Astrocyte (in vitro differentiated cells and primary cell): ENCODE results near the gene SURF6. TPM values are rescaled to one million over a fixed set of nuclear protein-coding genes. Genes with fewer than 3 reads are reported as not detected.

Experiments used
- DNase-seq: peaks from one replicate; pipeline ENCODE4 v3.0.0-alpha.2; 2010; ENCODE audit warnings: low read depth
- FAIRE-seq: peaks from 2 replicates; lab custom pipeline; 2011; peaks lifted over from hg19 to GRCh38; lab: Jason Lieb, UNC
- H2AFZ ChIP-seq: 2 replicates; pipeline ENCODE4 v1.6.0; 2012; ENCODE audit warnings: low read depth, low read length, inconsistent platforms
- H3K27ac ChIP-seq: 2 replicates; pipeline ENCODE4 v1.5.1; 2011; ENCODE audit warnings: low read depth, low read length, inconsistent platforms
- H3K27me3 ChIP-seq: 2 replicates; pipeline ENCODE4 v1.6.0; 2011; ENCODE audit warnings: low read length, inconsistent platforms; ENCODE audit not compliant: insufficient read depth
- H3K36me3 ChIP-seq: 2 replicates; pipeline ENCODE4 v1.5.1; 2011; ENCODE audit warnings: low read length, inconsistent platforms; ENCODE audit not compliant: insufficient read depth
- H3K4me1 ChIP-seq: 2 replicates; pipeline ENCODE4 v1.5.1; 2011; ENCODE audit warnings: low read length, inconsistent platforms; ENCODE audit not compliant: insufficient read depth
- H3K4me2 ChIP-seq: 2 replicates; pipeline ENCODE4 v1.6.0; 2012; ENCODE audit warnings: low read length, inconsistent platforms
- H3K4me3 ChIP-seq: 2 replicates; pipeline ENCODE4 v1.5.1; 2011; ENCODE audit warnings: low read depth, mild to moderate bottlenecking, low read length, inconsistent platforms; ENCODE audit not compliant: insufficient read depth
- H3K79me2 ChIP-seq: 2 replicates; pipeline ENCODE4 v1.6.0; 2012; ENCODE audit warnings: mild to moderate bottlenecking, low read length, inconsistent platforms; ENCODE audit not compliant: insufficient read depth
- H3K9ac ChIP-seq: 2 replicates; pipeline ENCODE4 v1.6.0; 2012; ENCODE audit warnings: mild to moderate bottlenecking, low read length, inconsistent platforms
- H3K9me3 ChIP-seq: 2 replicates; pipeline ENCODE4 v1.5.1; 2012; ENCODE audit warnings: low read depth, mild to moderate bottlenecking, low read length, inconsistent platforms; ENCODE audit not compliant: insufficient read depth
- H4K20me1 ChIP-seq: 2 replicates; pipeline ENCODE4 v1.6.0; 2012; ENCODE audit warnings: low read length, inconsistent platforms; ENCODE audit not compliant: insufficient read depth
- H3K27ac Mint-ChIP-seq: one replicate; pipeline ENCODE4 v1.8.0; 2021; ENCODE audit warnings: mild to moderate bottlenecking, mixed read lengths; ENCODE audit not compliant: unreplicated experiment
- H3K27me3 Mint-ChIP-seq: one replicate; pipeline ENCODE4 v1.8.0; 2021; ENCODE audit warnings: low read depth, mixed read lengths; ENCODE audit not compliant: unreplicated experiment
- H3K36me3 Mint-ChIP-seq: one replicate; pipeline ENCODE4 v1.8.0; 2021; ENCODE audit warnings: low read depth, mixed read lengths; ENCODE audit not compliant: unreplicated experiment
- H3K4me1 Mint-ChIP-seq: one replicate; pipeline ENCODE4 v1.8.0; 2021; ENCODE audit warnings: low read depth, mixed read lengths; ENCODE audit not compliant: unreplicated experiment
- H3K4me3 Mint-ChIP-seq: one replicate; pipeline ENCODE4 v1.8.0; 2021; ENCODE audit warnings: mild to moderate bottlenecking, moderate library complexity, mixed read lengths; ENCODE audit not compliant: unreplicated experiment
- H3K9me3 Mint-ChIP-seq: one replicate; pipeline ENCODE4 v1.8.0; 2021; ENCODE audit warnings: mild to moderate bottlenecking, mixed read lengths; ENCODE audit not compliant: unreplicated experiment
- CTCF ChIP-seq: IDR thresholded peaks from 2 replicates; pipeline ENCODE4 v1.5.1; 2011; ENCODE audit warnings: low read depth, mild to moderate bottlenecking, inconsistent platforms, low read length, moderate library complexity; ENCODE audit not compliant: insufficient read depth
- EZH2 ChIP-seq: IDR thresholded peaks from 2 replicates; pipeline ENCODE4 v1.6.1; 2012; ENCODE audit warnings: mild to moderate bottlenecking, low read length, inconsistent platforms; ENCODE audit not compliant: insufficient read depth
- total RNA-seq: library from RNA; stranded (reverse); gene quantifications from 2 replicates; pipeline ENCODE4 v1.2.1, GENCODE V29; 2021

The SURF6 gene
- total RNA-seq, 1 donor from 2014 or later, result 25.1 TPM

GRCh38 chr9:133351908-133352634 lies 16.1 kb upstream of the SURF6 start:
- H3K36me3 ChIP-seq, result peaks cover 40% of the 10 kb centered on the region
- FAIRE-seq, result no peak
- peaks cover 71% of the 10 kb centered on the region for H4K20me1 ChIP-seq
- no peaks in the 10 kb centered on the region for H3K27me3 Mint-ChIP-seq
- no peak overlapping the region for H3K4me3 ChIP-seq
- peaks cover 22% of the 10 kb centered on the region for H3K4me1 ChIP-seq
- H3K36me3 Mint-ChIP-seq, result peaks cover 35% of the 10 kb centered on the region
- H3K9ac ChIP-seq, result no peak overlapping the region
- no peaks in the 10 kb centered on the region for H3K9me3 Mint-ChIP-seq
- H3K9me3 ChIP-seq, result no peaks in the 10 kb centered on the region
- H2AFZ ChIP-seq, result no peak overlapping the region
- no peak overlapping the region for H3K27ac Mint-ChIP-seq
- H3K79me2 ChIP-seq, result peaks cover 64% of the 10 kb centered on the region
- H3K4me2 ChIP-seq, result no peak overlapping the region
- peak; percentile 42 for DNase-seq
- H3K4me3 Mint-ChIP-seq, result peak overlapping the region; percentile 70
- TF ChIP-seq CTCF, result peak; percentile 44
- no peak for TF ChIP-seq EZH2
- H3K27me3 ChIP-seq, result no peaks in the 10 kb centered on the region
- no peak overlapping the region for H3K27ac ChIP-seq
- H3K4me1 Mint-ChIP-seq, result peaks cover 26% of the 10 kb centered on the region

GRCh38 chr9:133351526-133351907 lies 15.5 kb upstream of the SURF6 start:
- H3K27me3 ChIP-seq, result no peaks in the 10 kb centered on the region
- H3K9me3 ChIP-seq, result no peaks in the 10 kb centered on the region
- H3K4me2 ChIP-seq, result no peak overlapping the region
- no peak overlapping the region for H3K4me3 ChIP-seq
- Mint-ChIP-seq H3K4me3 (peak overlapping the region; percentile 64), H3K9me3 (no peaks in the 10 kb centered on the region), H3K27ac (peak overlapping the region; percentile 41), H3K4me1 (peaks cover 28% of the 10 kb centered on the region), H3K27me3 (no peaks in the 10 kb centered on the region), H3K36me3 (peaks cover 35% of the 10 kb centered on the region)
- H3K9ac ChIP-seq, result no peak overlapping the region
- peaks cover 64% of the 10 kb centered on the region for H3K79me2 ChIP-seq
- H3K36me3 ChIP-seq, result peaks cover 40% of the 10 kb centered on the region
- H3K4me1 ChIP-seq, result peaks cover 23% of the 10 kb centered on the region
- DNase-seq (no peak), FAIRE-seq (no peak)
- peaks cover 75% of the 10 kb centered on the region for H4K20me1 ChIP-seq
- H2AFZ ChIP-seq, result no peak overlapping the region
- TF ChIP-seq CTCF (no peak), EZH2 (no peak)
- no peak overlapping the region for H3K27ac ChIP-seq
